H9 (cell line): Measurements from ENCODE around the gene SEC22A. TPM values are rescaled to one million over a fixed set of nuclear protein-coding genes. Genes with fewer than 3 reads are reported as not detected.

ENCODE experiments used
- DNase-seq: peaks from one replicate; pipeline ENCODE4 v3.0.0-alpha.2; 2017
- H2AFZ ChIP-seq: one replicate; pipeline ENCODE4 v1.6.1; 2013; ENCODE audit warnings: mild to moderate bottlenecking, low read length, control low read depth, moderate library complexity
- H2AK5ac ChIP-seq: 2 replicates; pipeline ENCODE4 v1.6.1; 2013; ENCODE audit warnings: low read length, control low read depth, mixed read lengths; ENCODE audit not compliant: insufficient read length
- H2BK120ac ChIP-seq: one replicate; pipeline ENCODE4 v1.6.1; 2013; ENCODE audit warnings: low read depth, mild to moderate bottlenecking, low read length, control low read depth, inconsistent platforms; ENCODE audit not compliant: poor library complexity, severe bottlenecking
- H2BK12ac ChIP-seq: 2 replicates; pipeline ENCODE4 v1.6.1; 2013; ENCODE audit warnings: low read length, control low read depth, mixed read lengths, low read depth; ENCODE audit not compliant: insufficient read length
- H2BK15ac ChIP-seq: 2 replicates; pipeline ENCODE4 v1.6.1; 2013; ENCODE audit warnings: low read depth, low read length, control low read depth
- H2BK20ac ChIP-seq: one replicate; pipeline ENCODE4 v1.6.1; 2013; ENCODE audit warnings: low read depth, mild to moderate bottlenecking, low read length, control low read depth, inconsistent platforms; ENCODE audit not compliant: poor library complexity, severe bottlenecking
- H2BK5ac ChIP-seq: 2 replicates; pipeline ENCODE4 v1.6.1; 2013; ENCODE audit warnings: low read length, control low read depth, mixed read lengths; ENCODE audit not compliant: insufficient read length
- H3K14ac ChIP-seq: 2 replicates; pipeline ENCODE4 v1.6.1; 2013; ENCODE audit warnings: low read length, control low read depth; ENCODE audit not compliant: insufficient read depth
- H3K18ac ChIP-seq: 2 replicates; pipeline ENCODE4 v1.6.1; 2013; ENCODE audit warnings: low read depth, mild to moderate bottlenecking, mixed read lengths, low read length, control low read depth; ENCODE audit not compliant: insufficient read length
- H3K23ac ChIP-seq: 2 replicates; pipeline ENCODE4 v1.6.1; 2013; ENCODE audit warnings: low read length, control low read depth, mixed read lengths, low read depth; ENCODE audit not compliant: insufficient read length
- H3K23me2 ChIP-seq: 2 replicates; pipeline ENCODE4 v1.6.1; 2013; ENCODE audit warnings: low read depth, mild to moderate bottlenecking, mixed read lengths, low read length, control low read depth; ENCODE audit not compliant: insufficient read length, poor library complexity, severe bottlenecking
- H3K27ac ChIP-seq: 2 replicates; pipeline ENCODE4 v1.5.1; 2013; ENCODE audit warnings: low read length, control low read depth, mixed read lengths, low read depth; ENCODE audit not compliant: insufficient read length
- H3K27me3 ChIP-seq: 2 replicates; pipeline ENCODE4 v1.6.1; 2013; ENCODE audit warnings: low read length, control low read depth, inconsistent platforms; ENCODE audit not compliant: insufficient read depth
- H3K4ac ChIP-seq: 2 replicates; pipeline ENCODE4 v1.6.1; 2013; ENCODE audit warnings: low read depth, mild to moderate bottlenecking, control low read depth, inconsistent platforms, low read length, moderate library complexity
- H3K4me1 ChIP-seq: 2 replicates; pipeline ENCODE4 v1.6.1; 2013; ENCODE audit warnings: low read length, control low read depth, inconsistent platforms; ENCODE audit not compliant: insufficient read depth
- H3K4me2 ChIP-seq: 2 replicates; pipeline ENCODE4 v1.6.1; 2013; ENCODE audit warnings: low read length, control low read depth, mixed read lengths; ENCODE audit not compliant: insufficient read length, insufficient read depth
- H3K56ac ChIP-seq: 2 replicates; pipeline ENCODE4 v1.6.1; 2013; ENCODE audit warnings: low read depth, mild to moderate bottlenecking, mixed read lengths, low read length, control low read depth; ENCODE audit not compliant: insufficient read length
- H3K79me1 ChIP-seq: 2 replicates; pipeline ENCODE4 v1.6.1; 2013; ENCODE audit warnings: low read depth, mild to moderate bottlenecking, moderate library complexity, low read length, control low read depth, inconsistent platforms; ENCODE audit not compliant: insufficient read depth, poor library complexity, severe bottlenecking
- H3K79me2 ChIP-seq: 2 replicates; pipeline ENCODE4 v1.6.1; 2013; ENCODE audit warnings: low read length, control low read depth, inconsistent platforms; ENCODE audit not compliant: insufficient read depth
- H3K9ac ChIP-seq: 2 replicates; pipeline ENCODE4 v1.6.1; 2013; ENCODE audit warnings: low read length, control low read depth, mixed read lengths; ENCODE audit not compliant: insufficient read length; ENCODE audit errors: extremely low read depth
- H3K9me3 ChIP-seq: one replicate; pipeline ENCODE4 v1.6.1; 2013; ENCODE audit warnings: low read depth, low read length, inconsistent platforms; ENCODE audit not compliant: control insufficient read depth
- H3T11ph ChIP-seq: one replicate; pipeline ENCODE4 v1.6.1; 2013; ENCODE audit warnings: mild to moderate bottlenecking, low read length, control low read depth, inconsistent platforms
- H4K20me1 ChIP-seq: one replicate; pipeline ENCODE4 v1.6.1; 2013; ENCODE audit not compliant: control insufficient read depth, insufficient read length, insufficient read depth
- H4K5ac ChIP-seq: 2 replicates; pipeline ENCODE4 v1.6.1; 2013; ENCODE audit warnings: low read depth, mild to moderate bottlenecking, mixed read lengths, low read length, control low read depth; ENCODE audit not compliant: insufficient read length
- H4K8ac ChIP-seq: replicated peaks from 2 replicates; pipeline ENCODE4 v1.6.1; 2013; ENCODE audit warnings: low read length, control low read depth, mixed read lengths, low read depth; ENCODE audit not compliant: insufficient read length
- H4K91ac ChIP-seq: 2 replicates; pipeline ENCODE4 v1.6.1; 2013; ENCODE audit warnings: low read depth, mild to moderate bottlenecking, moderate library complexity, mixed read lengths, low read length, control low read depth; ENCODE audit not compliant: insufficient read length
- H3K27ac Mint-ChIP-seq, 3 experiments: 2 replicates in 2 of 3; 3 replicates in 1 of 3; pipeline ENCODE4 v1.8.0; 2020 to 2021; ENCODE audit warnings: mixed read lengths in 3 of 3, mild to moderate bottlenecking in 1 of 3, moderate library complexity in 1 of 3
- H3K27me3 Mint-ChIP-seq: 2 replicates; pipeline ENCODE4 v1.8.0; 2021; ENCODE audit warnings: low read depth, mild to moderate bottlenecking, moderate library complexity, mixed read lengths
- H3K36me3 Mint-ChIP-seq, 3 experiments: 2 replicates in 2 of 3; 3 replicates in 1 of 3; pipeline ENCODE4 v1.8.0; 2020 to 2021; ENCODE audit warnings: low read depth in 3 of 3, mixed read lengths in 3 of 3; ENCODE audit not compliant: insufficient read depth in 1 of 3
- H3K4me1 Mint-ChIP-seq, 2 experiments: 2 replicates each; pipeline ENCODE4 v1.8.0; 2020; ENCODE audit warnings: mixed read lengths in 2 of 2
- H3K4me3 Mint-ChIP-seq, 2 experiments: 2 replicates in 1 of 2; 3 replicates in 1 of 2; pipeline ENCODE4 v1.8.0; 2020 to 2021; ENCODE audit warnings: mild to moderate bottlenecking in 2 of 2, mixed read lengths in 2 of 2, moderate library complexity in 1 of 2
- H3K9me3 Mint-ChIP-seq, 2 experiments: 2 replicates in 1 of 2; 3 replicates in 1 of 2; pipeline ENCODE4 v1.8.0; 2020; ENCODE audit warnings: mild to moderate bottlenecking in 2 of 2, mixed read lengths in 2 of 2, moderate library complexity in 1 of 2
- CTCF ChIP-seq: fragments of 200-600 bp; sonication (generic); conservative IDR thresholded peaks from 3 replicates; pipeline ENCODE4 v1.8.0; 2021; ENCODE audit warnings: antibody characterized with exemption, mild to moderate bottlenecking
- WGBS: extraction: QIAGEN DNeasy Blood & Tissue Kit; methylation state at CpG from one replicate; pipeline ENCODE4 v1.1.7; 2013; ENCODE audit warnings: missing lambda C conversion rate, low lambda C conversion rate, mixed read lengths; ENCODE audit not compliant: insufficient read length; ENCODE audit errors: extremely low coverage; 5-methylcytosine and 5-hydroxymethylcytosine counted together
- total RNA-seq: library from RNA; stranded (reverse); gene quantifications from 2 replicates; pipeline ENCODE4 v1.2.1, GENCODE V29; 2021

SEC22A gene
- total RNA-seq, 1 experiment from 2014 or later, result 9.9 TPM

- H3K79me1 ChIP-seq, result no peaks in the 10 kb centered on the region
- H4K91ac ChIP-seq, result no peak overlapping the region
- WGBS, result no CpG with 5 or more reads among the region's 3 CpGs
- H4K20me1 ChIP-seq, result no peaks in the 10 kb centered on the region
- no peaks in the 10 kb centered on the region for H3K79me2 ChIP-seq
- Mint-ChIP-seq H3K27me3 (no peaks in the 10 kb centered on the region), H3K36me3 (peaks cover 0 to 7% (median 7%) of the 10 kb centered on the region in 3 experiments; a peak in 4 of 7 replicates), H3K4me1 (peaks cover 25% of the 10 kb centered on the region in 2 experiments), H3K27ac (no peak overlapping the region), H3K4me3 (no peak overlapping the region), H3K9me3 (no peaks in the 10 kb centered on the region)
- H3K18ac ChIP-seq, result no peak overlapping the region
- no peak overlapping the region for H2BK20ac ChIP-seq
- no peak overlapping the region for H3T11ph ChIP-seq
- no peak overlapping the region for H2BK15ac ChIP-seq
- H2AFZ ChIP-seq, result no peak overlapping the region
- H4K8ac ChIP-seq, result no peak overlapping the region
- peaks cover 10% of the 10 kb centered on the region; the same call in 1 of the 2 replicates for H3K4me1 ChIP-seq
- H3K27ac ChIP-seq, result no peak overlapping the region
- no peak overlapping the region for H2BK120ac ChIP-seq
- H3K23me2 ChIP-seq, result no peaks in the 10 kb centered on the region
- no peak overlapping the region for H3K9ac ChIP-seq
- no peaks in the 10 kb centered on the region for H3K9me3 ChIP-seq
- DNase-seq, result no peak
- no peak overlapping the region for H2AK5ac ChIP-seq
- H3K27me3 ChIP-seq, result no peaks in the 10 kb centered on the region
- TF ChIP-seq CTCF, result no peak
- no peak overlapping the region for H3K4ac ChIP-seq
- no peak overlapping the region for H3K4me2 ChIP-seq
- H3K23ac ChIP-seq, result no peak overlapping the region
- H2BK12ac ChIP-seq, result no peak overlapping the region
- H3K56ac ChIP-seq, result no peak overlapping the region
- no peak overlapping the region for H2BK5ac ChIP-seq
- H3K14ac ChIP-seq, result no peak overlapping the region
- H4K5ac ChIP-seq, result no peak overlapping the region
Observed at GRCh38 chr3:123275691-123276090, 73.9 kb downstream of the SEC22A start.
